Measurements from ENCODE around the gene TSPYL2. TPM values are rescaled to one million over a fixed set of nuclear protein-coding genes. Genes with fewer than 3 reads are reported as not detected.

The TSPYL2 gene
- total RNA-seq, 1 donor from 2014 or later, result 85.9 TPM

DNA sequence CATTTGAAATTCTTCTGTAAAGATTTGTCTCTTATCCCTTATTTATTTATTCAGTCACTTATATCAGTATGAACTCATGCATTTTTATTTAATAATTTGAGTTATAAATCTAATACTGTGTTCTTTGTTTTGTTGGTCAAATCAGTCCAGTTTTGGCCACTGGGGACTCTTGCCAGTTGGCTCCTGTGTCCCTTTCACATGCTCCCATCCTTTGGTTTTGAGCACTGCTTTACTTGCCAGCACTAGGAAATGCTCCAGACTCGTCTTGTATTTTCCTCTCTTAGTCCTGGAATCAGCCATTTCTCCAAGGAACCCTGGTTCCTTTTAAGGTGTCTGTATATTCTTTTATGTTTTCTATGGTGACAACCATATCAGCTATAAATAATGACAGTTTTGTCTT is 39.8 kb downstream of the TSPYL2 start:
- H3K4me3 ChIP-seq, result no peak overlapping the region
- H3K27ac ChIP-seq, result no peak overlapping the region
- no peaks in the 10 kb centered on the region for H3K27me3 ChIP-seq
- DNase-seq (ENCODE audit: extremely low spot score in 2 of 2), result no peak
- intact Hi-C loops (cut with DNase I), result no loop called here
- no peaks in the 10 kb centered on the region for H3K36me3 ChIP-seq
- no peaks in the 10 kb centered on the region for H3K9me3 ChIP-seq
- TF ChIP-seq, protein P1, sequence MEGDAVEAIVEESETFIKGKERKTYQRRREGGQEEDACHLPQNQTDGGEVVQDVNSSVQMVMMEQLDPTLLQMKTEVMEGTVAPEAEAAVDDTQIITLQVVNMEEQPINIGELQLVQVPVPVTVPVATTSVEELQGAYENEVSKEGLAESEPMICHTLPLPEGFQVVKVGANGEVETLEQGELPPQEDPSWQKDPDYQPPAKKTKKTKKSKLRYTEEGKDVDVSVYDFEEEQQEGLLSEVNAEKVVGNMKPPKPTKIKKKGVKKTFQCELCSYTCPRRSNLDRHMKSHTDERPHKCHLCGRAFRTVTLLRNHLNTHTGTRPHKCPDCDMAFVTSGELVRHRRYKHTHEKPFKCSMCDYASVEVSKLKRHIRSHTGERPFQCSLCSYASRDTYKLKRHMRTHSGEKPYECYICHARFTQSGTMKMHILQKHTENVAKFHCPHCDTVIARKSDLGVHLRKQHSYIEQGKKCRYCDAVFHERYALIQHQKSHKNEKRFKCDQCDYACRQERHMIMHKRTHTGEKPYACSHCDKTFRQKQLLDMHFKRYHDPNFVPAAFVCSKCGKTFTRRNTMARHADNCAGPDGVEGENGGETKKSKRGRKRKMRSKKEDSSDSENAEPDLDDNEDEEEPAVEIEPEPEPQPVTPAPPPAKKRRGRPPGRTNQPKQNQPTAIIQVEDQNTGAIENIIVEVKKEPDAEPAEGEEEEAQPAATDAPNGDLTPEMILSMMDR (IDR thresholded peaks at IDR 0.05), result no peak
- TF ChIP-seq POLR2A (IDR thresholded peaks at IDR 0.05) (no peak), POLR2AphosphoS5 (IDR thresholded peaks at IDR 0.05; ENCODE audit: insufficient read depth in 1 of 2, low read depth in 1 of 2) (no peak)
- no peaks in the 10 kb centered on the region for H3K4me1 ChIP-seq

DNA sequence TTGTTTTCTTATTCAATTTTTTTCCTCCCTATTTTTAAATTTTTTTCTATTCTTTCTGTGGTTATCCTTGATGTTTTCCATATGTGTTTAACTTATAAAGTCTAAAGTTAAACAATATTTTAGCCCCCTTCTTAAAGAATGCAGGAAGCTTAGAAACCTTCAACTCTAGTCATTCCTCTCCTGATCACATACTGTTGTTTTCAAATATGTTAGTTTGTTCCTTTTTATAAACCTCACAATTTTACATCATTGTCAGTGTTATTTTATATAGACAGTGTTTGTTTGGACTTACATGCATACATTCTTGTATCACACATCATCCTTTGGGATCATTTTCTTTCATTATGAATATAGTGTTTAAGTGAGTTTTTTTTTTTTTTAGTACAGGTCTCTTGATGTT is 43.3 kb downstream of the TSPYL2 start:
- intact Hi-C loops (cut with DNase I), result no loop called here

DNA sequence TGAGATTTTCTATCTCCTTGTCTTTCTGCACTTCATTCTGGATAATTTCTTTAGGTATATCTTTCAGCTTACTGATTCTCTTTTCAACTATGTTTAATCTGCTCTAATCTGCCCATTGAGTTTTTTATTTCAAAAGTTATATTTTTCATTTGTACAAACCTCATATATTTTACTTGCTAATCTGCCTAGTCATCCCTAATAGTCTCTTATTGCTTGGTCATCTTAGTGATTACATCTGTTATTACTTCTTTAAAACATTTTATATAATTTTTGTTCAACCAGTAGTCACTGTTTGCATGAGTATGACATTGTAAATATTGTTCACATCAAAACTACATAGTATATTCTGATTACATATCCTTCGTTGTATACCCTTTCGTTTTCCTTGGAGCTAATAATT is 44.2 kb downstream of the TSPYL2 start:
- intact Hi-C loops (cut with DNase I), result no loop called here
- no peak overlapping the region for H3K4me3 ChIP-seq
- no peaks in the 10 kb centered on the region for H3K27me3 ChIP-seq
- DNase-seq (ENCODE audit: extremely low spot score in 2 of 2), result no peak
- TF ChIP-seq POLR2AphosphoS5 (IDR thresholded peaks at IDR 0.05; ENCODE audit: insufficient read depth in 1 of 2, low read depth in 1 of 2) (no peak), POLR2A (IDR thresholded peaks at IDR 0.05) (no peak)
- TF ChIP-seq, protein P1 (IDR thresholded peaks at IDR 0.05), result no peak
- no peak overlapping the region for H3K27ac ChIP-seq
- H3K36me3 ChIP-seq, result no peaks in the 10 kb centered on the region
- no peaks in the 10 kb centered on the region for H3K4me1 ChIP-seq
- H3K9me3 ChIP-seq, result no peaks in the 10 kb centered on the region

More for the DNA sequence above, 43.3 kb downstream of the TSPYL2 start:
- no peaks in the 10 kb centered on the region for H3K36me3 ChIP-seq
- no peaks in the 10 kb centered on the region for H3K27me3 ChIP-seq
- no peak overlapping the region for H3K27ac ChIP-seq
- TF ChIP-seq POLR2A (IDR thresholded peaks at IDR 0.05) (no peak), POLR2AphosphoS5 (IDR thresholded peaks at IDR 0.05; ENCODE audit: insufficient read depth in 1 of 2, low read depth in 1 of 2) (no peak)
- no peak for DNase-seq (ENCODE audit: extremely low spot score in 2 of 2)
- no peaks in the 10 kb centered on the region for H3K4me1 ChIP-seq
- H3K4me3 ChIP-seq, result no peak overlapping the region
- no peaks in the 10 kb centered on the region for H3K9me3 ChIP-seq

DNA sequence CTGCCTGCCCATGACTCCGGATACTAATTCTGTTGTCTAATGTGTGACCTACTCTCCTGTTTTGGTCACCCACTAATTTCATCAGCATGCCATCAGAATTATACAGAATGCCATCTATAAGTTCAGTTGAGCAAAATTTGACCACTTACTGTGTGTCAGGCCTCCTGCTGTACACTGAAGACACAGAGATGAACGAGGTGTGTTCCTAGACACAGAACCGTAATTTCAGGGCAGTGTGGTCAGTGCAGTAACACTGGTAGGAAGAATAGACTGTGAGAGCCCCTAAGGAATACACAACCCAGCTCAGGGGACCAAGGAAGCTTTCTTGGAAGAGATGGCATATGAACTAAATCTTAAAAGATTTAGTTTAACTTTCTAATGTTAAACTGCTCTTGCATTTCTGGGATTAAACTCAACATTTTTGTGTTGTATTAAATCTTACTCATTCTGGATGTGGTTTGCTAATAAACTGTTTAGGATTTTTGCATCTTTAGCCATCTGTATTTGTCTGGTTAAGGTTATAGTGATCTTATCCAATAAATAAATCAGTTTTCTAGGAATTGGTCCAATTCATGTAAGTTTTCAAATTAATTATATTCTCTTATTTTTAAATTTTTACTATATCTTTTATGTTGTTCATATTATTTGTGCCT is 46.1 kb downstream of the TSPYL2 start:
- H3K27ac ChIP-seq, result no peak overlapping the region
- H3K9me3 ChIP-seq, result no peaks in the 10 kb centered on the region
- no peaks in the 10 kb centered on the region for H3K4me1 ChIP-seq
- intact Hi-C loops (cut with DNase I), result no loop called here
- H3K36me3 ChIP-seq, result no peaks in the 10 kb centered on the region
- no peak for DNase-seq (ENCODE audit: extremely low spot score in 2 of 2)
- TF ChIP-seq POLR2AphosphoS5 (IDR thresholded peaks at IDR 0.05; ENCODE audit: insufficient read depth in 1 of 2, low read depth in 1 of 2) (no peak), POLR2A (IDR thresholded peaks at IDR 0.05) (no peak)
- TF ChIP-seq, protein P1 (IDR thresholded peaks at IDR 0.05), result no peak
- no peaks in the 10 kb centered on the region for H3K27me3 ChIP-seq
- H3K4me3 ChIP-seq, result no peak overlapping the region

DNA sequence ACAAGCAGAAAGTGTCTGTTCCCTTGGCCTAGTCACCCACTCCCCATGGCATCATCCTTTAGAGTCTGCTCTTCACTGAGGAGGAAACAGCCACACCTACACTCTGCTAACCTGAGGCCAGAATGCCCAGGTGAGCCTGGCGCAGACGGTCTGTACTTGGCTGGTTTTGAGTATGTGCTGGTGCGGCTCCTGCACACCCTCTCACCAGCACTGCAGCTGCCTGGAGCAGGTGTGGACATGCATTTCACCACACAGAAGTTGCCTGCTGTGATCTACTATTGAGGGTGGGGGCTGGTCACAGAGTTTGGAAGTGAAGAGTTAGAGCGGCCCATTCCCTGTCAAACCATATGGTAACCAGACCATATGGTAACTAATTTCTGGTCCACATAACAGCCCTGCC is 51.2 kb downstream of the TSPYL2 start:
- no peak overlapping the region for H3K4me3 ChIP-seq
- H3K27ac ChIP-seq, result no peak overlapping the region

More for the DNA sequence above, 51.2 kb downstream of the TSPYL2 start:
- intact Hi-C loops (cut with DNase I), result no loop called here
- no peak for DNase-seq (ENCODE audit: extremely low spot score in 2 of 2)
- TF ChIP-seq POLR2A (IDR thresholded peaks at IDR 0.05) (no peak), POLR2AphosphoS5 (IDR thresholded peaks at IDR 0.05; ENCODE audit: insufficient read depth in 1 of 2, low read depth in 1 of 2) (no peak)
- TF ChIP-seq, protein P1 (IDR thresholded peaks at IDR 0.05), result no peak
- Histone ChIP-seq H3K36me3 (no peaks in the 10 kb centered on the region), H3K9me3 (no peaks in the 10 kb centered on the region), H3K27me3 (no peaks in the 10 kb centered on the region), H3K4me1 (no peaks in the 10 kb centered on the region)
